Middle frontal gyrus (tissue), 1 donor: ENCODE results near the gene COL4A1.

Experiments
- DNase-seq: peaks from one replicate; pipeline ENCODE4 v3.0.0-alpha.2; 2015; ENCODE audit warnings: low spot score; ENCODE audit errors: extremely low spot score

COL4A1 gene

DNA sequence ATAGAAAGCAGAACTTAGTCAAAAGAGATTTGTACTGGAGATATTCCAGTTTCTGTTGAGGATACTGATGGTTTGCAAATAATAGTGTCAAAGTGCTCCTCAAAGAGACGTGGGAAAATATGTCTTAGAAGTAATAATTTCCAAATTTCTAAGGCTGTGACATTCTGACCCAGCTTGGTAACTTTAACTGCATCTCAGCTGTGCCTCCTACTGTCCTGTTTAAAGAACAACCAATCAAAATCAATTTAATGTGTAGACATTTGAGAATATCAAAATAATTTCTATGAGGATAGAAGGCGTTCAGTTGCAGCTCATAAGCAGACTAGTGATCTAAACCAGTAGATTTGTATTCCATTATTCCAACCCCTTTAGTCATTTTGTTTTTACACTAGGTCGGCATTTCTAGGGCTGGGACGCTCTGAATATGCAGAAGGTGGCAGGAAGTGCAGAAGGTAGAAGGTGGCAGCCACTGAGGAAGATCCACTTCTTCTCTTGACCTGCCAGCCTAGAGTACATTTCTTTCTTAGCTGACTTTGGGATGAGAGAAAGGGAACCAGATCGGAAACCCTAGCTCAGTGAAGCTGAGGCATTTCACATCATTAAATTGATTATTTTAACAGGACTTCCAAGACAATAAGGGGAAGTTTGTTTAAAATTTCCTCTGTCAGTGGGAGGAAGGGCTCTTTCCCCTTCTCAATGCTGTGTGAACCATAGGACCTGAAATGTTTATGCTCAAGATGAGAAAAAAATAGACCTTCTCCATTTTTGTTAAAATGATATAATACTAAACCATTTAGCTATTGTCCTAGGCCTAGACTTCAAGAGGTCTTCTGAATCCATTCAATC is 67.5 kb downstream of the COL4A1 start:
- no peak for DNase-seq

DNA sequence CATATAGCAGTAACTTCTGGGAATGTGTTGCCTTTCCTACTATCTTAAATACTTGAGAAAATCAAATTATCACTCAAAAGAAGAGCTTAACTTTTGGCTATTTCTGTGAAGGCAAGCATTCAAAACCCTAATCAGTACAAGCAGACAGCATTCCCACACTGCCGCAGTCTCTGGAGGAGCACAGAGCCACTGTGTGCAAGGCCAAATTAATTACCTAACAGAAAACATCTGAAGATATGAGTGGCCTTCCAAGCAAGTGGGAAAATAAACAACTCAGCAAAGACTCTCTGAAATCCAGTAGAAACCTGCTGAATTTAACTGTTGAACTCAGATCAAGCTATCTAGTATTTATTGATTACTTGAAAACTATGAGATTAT is 68.2 kb downstream of the COL4A1 start:
- DNase-seq: no peak

DNA sequence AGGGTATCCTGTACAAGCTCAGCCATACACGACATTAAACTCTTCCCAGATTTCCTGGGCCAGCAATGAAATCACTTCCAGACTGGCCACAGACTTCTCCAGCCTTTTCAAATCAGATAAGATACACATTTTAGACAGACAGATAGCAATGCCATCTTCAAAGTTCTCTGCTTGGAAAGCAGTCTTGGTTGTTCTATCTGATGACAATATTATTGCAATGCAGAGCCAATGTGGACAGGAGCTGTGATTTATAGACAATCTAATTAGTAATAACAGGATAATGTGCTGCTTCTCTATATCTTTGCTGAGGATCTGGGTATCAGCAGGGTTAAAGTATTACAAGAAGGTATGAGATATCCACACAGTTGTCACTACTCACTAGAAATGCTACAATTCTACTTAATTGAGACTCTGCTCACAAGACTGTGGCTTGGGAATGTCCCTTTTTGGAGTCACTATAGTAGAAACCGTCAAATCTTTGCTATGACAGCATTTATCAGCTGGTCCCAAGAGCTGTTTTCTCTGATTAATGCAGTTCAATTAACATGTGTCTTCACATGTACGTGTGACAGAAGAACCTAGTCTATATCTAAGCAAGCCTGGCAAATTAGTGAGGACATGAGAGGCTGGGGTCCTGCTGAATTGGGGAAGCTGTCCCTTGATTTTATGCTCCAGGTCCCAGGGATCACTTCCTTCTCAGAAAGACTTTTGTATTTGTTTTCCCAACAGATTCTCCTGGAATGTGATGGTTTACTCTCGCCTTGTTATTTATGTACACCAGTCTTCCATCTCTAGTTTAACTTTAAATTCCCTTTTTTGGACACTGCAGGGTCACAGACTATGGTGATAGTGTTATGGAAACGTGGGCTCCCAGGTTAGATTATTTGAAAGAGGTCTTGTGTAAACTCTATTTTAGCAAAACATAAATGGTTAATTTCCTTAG is 68.8 kb downstream of the COL4A1 start:
- no peak for DNase-seq

DNA sequence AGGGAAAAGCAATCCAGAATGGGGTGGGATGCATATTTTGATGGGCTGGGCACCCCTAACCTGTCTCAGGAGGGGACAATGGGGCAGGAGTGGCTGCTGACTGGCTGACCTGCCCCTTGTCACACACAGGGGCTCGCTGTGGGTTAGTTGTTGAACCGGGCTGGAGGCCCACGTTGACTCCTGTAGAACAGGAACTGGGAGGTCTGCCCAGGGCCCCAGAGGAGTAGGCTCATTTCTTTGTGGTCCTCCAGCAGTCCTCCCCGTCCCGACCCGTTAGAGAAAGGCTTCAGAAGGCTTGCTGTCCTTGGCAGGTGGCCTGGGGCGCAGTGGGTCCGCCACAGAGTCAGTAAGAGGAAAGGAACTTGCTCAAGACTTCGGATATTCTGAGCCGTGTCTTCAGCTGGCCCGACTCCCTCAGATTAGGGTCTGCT is 70.1 kb downstream of the COL4A1 start:
- DNase-seq: no peak

DNA sequence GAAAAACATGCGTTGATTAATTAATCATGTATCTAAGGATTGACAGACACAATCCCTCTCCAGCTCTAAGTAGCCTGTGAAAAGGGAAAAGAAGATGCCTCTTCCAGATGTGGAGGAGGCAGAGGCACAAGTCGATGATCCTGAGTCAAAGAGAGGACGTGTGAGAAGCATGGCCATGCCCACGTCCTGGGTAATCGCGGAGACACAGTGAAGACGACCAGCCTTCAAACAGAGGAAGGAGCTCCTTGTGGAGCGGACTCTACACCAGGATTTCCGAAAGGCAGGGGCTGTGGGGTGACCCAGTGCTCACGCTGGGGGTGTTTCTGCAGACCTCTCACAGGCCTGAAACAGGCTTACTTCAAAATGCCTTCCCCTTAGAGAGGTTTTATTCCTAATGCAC is 70.5 kb downstream of the COL4A1 start:
- no peak for DNase-seq

DNA sequence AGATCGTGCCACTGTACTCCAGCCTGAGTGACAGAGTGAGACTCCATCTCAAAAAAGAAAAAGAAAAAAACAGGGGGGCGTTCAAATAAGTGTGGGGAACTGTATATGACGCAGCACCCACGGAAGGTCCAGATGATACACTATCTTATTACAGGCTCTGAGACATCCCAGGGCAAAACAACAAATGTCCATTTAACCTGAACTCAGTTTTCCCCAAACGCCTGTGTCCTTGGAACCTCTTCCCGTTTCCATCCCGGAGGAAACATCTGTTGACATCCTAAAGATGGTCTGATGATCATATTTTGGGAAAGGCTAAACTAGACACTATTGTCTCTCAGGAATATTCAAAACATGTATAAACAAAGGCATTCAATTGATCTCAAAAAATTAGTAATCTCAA is 72.4 kb downstream of the COL4A1 start:
- no peak for DNase-seq

DNA sequence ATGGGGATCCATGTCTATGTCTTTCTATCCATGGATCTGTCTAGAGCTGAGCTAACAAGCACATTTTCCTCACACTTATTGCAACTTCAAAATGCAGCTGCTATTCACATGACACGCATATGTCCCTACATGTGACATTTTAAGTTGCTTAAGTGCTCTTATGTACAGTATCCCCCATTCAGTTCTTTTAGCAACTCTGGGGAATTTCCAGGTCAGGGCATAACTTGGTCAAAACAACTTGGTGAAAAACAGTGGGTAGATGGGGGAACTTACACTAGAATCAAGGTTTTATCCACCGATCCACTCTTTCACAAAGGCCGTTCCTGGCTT is 73.0 kb downstream of the COL4A1 start:
- DNase-seq: no peak

DNA sequence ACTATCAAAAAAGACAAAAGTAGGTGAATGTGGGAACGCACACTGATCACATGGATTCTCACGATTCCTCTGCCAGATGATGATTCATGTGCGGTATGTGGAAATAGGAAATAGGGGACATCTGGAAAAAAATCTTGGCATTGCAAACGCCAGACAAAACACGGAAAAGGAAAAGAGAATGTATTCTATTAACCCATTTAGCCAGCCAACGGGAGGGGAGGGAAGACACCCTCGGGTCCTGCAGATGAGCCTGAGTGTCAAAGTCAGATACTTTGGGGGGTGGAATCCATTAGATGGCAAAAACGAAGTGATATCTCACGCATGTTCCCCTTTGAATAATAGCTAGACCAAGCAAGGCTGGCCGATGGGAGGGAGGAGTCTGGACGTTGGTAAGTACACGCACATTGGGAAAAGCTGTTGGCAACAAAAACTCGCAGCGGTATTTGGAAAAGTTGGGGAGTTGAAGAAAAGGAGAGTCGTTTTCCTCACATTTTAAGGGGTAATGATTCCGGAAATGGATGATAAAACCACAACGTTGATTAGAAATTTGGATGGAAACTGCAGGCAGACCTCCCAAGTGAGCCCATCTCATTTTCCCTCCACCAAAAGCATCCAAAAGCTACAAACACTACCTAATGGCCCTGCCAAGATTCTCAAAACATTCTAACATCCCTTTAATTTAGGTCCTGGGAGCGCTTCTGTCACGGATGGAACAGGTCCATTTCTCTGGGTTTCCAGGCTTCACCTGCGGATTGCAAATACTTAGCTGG is 73.6 kb downstream of the COL4A1 start:
- no peak for DNase-seq

DNA sequence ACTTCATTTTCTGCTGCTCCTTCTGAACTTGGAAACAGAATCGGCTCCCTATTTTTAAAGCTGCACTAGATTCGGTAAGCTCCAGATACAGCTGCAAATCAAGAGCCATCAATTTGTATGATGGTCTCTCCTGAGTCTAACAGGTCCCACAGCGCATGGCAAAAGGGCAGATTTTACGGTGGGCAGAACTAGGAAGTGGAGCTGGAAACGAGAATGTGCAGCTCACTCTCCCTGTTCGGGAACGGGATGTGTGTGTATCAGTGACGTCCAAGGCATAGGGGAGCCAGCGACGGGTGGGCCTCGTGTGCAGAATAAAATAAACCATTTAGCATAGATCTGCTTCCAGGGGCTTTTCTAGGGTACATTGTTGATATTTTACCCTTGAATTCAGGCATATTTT is 74.2 kb downstream of the COL4A1 start:
- DNase-seq: no peak

DNA sequence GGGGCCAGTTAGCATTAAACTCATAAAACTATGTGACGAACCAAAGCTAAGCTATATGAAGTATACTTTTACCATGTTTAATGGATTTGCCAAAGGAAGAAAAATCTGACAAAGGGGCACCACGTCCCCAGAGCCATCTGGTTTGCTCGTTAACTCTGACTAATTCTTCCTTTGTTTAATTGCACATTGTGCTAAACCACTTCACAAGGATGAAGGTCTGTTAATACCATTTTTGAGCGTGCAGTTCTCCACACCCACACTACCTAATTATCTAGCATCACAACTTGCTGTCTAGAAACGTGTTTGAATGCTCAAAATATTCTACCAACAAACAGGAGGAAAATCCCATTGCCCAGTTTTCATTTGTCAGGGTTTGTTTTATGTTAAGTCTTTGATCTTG is 74.8 kb downstream of the COL4A1 start:
- DNase-seq: no peak

DNA sequence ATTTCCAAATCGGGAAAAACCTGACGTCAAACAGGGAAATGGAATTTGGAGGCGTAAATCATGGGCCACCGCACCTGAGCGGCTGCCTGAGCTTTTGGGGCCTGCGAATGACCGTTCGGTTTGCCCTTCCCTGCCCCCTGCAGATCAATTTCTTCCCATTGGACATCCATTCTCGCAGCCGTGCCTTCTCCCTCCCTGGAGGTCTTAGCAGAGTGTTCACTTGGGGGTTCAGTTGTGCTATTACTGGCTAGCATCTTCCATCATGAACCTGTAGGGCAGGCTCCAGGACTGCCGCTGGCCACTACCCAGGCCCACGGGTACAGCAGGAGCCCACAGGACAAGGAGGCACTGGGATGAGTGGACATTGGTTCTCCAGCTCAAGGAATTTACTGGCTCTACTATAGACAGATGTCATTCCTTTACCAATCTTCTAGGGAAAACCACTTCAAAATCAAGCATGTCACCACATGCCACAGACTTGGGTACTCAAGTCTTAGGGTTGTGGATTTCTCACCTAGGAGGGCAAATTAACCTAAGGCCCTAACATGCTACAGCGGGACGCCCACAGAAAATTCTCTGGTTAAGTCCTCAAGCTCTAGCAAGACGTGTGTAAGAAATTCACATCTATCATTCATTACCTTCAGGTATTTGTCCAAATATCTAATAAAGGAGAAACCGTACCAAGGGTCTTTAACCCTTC is 75.5 kb downstream of the COL4A1 start:
- no peak for DNase-seq

DNA sequence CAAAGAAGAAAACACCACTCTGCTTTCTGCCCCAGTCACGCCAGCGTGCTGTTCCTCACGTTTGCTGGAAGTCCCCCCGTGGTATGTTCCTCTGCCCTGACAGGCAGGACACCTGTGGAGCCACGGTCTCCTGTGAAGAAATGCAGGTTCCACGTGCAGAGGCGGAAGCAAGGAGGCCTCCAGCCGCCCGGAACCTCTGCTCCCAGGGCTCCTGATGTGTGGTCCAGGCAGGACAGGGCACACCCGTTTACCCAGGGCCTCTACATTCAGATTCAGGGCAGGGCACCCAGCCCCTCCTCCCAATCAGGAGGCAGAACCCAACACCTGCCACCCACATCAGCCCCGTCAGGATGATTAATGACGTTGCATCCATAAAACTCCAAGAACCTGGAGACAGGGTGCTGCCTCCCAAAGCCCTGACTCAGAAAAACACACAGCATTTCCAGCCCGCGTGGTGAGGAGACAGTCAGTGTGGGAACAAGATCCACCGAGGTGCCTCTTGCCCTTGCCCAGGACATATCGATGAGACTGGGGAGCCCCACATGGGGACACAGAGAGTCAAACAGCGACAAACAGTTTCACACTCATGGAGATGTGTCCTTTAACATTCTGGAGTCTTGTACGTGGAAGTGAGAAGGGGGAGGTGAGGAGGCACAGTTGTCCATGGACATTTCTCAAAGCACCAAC is 76.2 kb downstream of the COL4A1 start:
- no peak for DNase-seq

DNA sequence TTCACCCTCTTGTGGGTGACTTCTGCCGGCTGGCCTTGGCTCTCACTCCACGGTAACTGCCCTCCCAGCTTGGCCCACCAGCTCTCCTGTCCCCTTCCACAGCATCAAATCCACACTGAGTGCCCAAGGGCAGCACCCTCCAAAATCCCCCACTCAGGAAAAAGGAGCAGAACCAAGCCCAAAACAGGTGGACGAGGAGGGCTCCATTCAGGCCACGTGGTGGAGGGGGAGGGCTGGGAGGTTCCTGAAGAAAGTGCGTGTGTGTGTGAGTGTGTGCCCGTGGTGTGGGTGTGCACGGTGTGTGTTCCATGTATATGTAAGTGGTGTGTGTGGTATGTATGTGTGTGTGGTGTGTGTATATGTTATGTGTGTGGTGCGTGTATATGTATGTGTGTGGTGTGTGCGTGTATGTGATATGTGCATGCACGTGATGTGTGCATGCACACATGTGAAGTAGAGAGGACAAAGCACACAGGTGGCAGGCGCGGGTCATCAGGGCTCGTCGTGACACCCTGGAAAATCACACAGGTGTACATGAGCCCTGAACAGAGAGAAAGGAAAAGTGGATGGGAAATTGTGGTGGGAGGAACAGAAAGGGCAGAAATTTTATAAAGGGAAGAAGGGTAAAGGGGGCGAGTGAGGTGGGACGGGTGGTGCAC is 76.9 kb downstream of the COL4A1 start:
- DNase-seq: no peak

DNA sequence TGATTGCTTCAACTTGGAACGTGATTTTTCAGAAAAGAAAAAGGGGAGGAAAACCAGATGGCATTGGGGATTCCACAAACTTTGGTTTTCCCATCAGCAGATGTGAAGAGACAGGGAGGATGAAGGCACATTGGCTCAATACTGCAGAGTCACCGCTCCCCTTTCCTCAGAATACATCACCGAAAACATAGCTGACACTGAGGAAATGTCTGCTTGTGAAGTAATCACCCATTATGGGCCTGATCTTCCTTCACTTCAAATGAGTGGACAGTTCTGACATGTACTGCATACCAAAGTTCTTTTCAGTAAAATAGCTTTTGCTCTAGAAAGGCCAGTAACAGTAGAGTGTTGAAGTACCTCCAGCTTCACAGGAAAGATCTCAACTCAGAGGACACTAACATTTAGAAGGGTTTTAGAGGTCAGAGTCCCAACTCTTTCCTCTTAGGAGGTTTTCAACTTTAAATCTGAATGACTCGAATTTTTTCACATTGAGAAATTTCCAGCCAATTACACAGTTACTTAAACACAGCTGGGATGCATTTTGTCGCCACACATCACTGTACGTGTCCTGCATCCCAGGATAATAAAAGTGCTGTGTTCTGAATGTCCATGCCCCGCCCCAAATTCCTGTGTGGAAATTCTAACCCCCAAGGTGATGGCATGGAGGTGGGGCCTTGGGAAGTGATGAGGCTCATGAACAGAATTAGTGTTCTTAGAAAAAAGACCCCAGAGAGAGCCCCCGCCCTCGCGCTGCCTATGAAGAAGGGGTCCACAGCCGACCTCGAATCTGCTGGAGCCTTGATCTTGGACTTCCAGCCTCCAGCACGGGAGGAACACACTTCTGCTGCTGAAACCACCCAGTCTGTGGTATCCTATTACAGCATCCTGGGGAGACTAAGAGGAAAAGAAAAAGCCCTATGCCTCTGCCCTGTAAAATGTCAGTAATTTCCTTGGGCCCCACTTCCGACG is 77.7 kb downstream of the COL4A1 start:
- no peak for DNase-seq

DNA sequence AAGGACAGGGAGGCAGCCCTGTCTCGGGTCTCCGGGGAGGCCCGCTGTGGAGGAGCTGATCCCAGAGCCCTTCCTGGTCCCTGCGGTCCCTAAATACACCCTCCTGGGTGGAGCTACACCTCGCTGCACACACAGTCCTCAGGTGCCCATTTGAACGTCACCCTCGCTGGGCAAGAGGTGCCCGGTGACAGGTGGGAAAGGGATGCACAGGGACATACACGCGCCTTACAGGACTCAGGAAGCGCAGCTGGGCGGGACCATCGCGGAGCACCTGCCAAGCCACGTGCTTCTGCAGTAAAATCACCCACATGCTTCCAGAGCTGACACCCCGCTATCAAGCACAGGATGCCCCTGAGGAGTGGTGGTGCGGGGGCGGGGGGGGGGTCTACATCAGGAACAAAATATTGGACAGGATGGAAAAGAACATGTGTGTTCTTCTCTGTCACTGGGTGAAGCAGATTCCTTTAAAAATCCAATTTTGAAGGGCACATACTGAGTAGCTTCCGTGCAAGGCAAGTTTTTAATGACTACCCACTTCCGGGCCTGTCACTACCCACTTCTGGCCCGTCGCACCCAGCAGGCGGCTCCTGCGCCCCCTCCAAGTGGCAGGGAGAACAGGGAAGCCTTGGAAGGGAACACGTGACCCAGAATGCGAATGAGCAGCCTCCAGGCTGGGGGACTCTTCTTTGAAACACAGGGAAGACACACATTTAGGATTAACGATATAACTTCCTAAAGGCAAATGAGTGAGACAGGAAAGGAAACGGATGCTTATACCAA is 78.9 kb downstream of the COL4A1 start:
- DNase-seq: no peak

DNA sequence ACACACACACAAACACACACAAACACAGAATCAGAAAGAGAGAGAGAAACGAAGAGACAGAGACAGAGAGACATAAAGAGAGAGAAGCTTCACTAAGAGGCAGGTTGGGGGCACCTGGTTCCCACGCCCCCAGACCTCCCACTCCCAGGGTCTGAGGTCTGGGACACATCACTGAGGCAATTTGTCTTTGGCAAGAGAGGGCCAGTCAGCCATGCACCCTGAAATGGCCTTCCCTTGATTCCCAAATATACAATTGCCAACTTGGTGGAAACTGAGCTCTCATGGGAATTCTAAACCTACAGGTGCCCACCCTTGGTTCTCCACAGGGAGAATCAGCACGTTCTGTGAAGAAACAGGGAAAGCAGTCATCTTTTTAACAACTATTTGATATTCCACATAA is 79.5 kb downstream of the COL4A1 start:
- DNase-seq: no peak

DNA sequence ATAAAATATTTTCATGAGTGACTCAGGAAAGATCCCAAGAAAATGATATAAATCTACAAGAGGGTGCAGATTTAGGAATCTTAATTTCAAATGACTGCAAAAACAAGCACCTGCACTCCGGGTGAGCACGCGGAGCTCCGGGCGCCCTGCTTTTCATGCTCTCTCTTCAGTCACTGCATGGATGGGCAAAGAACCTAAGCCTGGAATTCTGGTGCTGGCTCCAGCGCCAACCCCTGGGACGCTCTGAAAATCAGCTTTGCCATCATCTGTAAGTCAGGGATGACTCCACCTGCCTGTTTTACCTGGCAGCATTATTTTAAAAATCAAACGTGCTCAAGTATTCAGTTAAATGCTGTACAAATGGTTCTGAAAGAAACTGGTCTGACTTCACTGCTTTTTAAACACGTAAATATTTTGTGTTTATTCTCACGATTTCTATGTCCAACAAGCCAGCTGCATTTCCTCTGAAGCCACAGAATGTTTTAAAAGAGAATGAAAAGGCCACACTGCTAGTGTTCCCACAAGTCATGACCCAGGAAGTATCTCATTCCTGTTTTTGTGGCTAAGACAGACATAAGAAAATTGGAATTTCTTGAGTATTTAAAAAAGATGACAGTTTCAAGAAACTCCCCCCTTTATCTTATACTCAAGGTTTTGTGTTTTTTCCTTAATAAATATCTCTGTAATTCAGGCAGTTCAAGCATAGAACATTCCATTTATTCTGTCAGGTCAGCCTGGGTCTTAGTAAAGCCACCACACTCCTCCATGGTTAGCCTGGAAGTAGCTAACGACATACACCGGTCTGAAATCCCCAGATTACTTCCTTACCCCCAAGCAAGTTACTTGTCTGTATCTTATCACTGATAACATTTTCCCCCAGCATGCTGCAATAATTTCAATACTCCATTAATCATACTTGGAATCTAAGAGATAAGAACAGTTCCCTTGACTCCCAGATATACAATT is 81.1 kb downstream of the COL4A1 start:
- DNase-seq: no peak
